Neural progenitor cell (in vitro differentiated cells): ENCODE measurements around the gene SHTN1.

Source experiments
- CTCF ChIP-seq: fragments of 200-600 bp; sonication (generic); IDR thresholded peaks from 2 replicates; pipeline ENCODE4 v1.5.1; 2017; ENCODE audit warnings: antibody characterized with exemption, mild to moderate bottlenecking
- EZH2 ChIP-seq: fragments of 200-600 bp; sonication (generic); IDR thresholded peaks from 2 replicates; pipeline ENCODE4 v1.6.1; 2017; ENCODE audit warnings: antibody characterized with exemption, mild to moderate bottlenecking, moderate library complexity

GRCh38 chr10:116878123-116878522 lies 126.9 kb downstream of the SHTN1 start:
- no peak for TF ChIP-seq EZH2
- no peak for TF ChIP-seq CTCF
